Bronchial epithelial cell (primary cell): ENCODE results near the gene MGAT5B. TPM values are rescaled to one million over a fixed set of nuclear protein-coding genes. Genes with fewer than 3 reads are reported as not detected.

Experiments used
- DNase-seq: peaks from one replicate; pipeline ENCODE4 v3.0.0-alpha.2; 2010; ENCODE audit warnings: low read depth
- FAIRE-seq: peaks from 2 replicates; lab custom pipeline; 2011; peaks lifted over from hg19 to GRCh38; lab: Jason Lieb, UNC
- H3K27me3 ChIP-seq: 2 replicates; pipeline ENCODE4 v1.5.1; 2011; ENCODE audit warnings: low read length; ENCODE audit not compliant: control insufficient read depth, insufficient read depth
- H3K36me3 ChIP-seq: 2 replicates; pipeline ENCODE4 v1.5.1; 2011; ENCODE audit warnings: low read length; ENCODE audit not compliant: control insufficient read depth, insufficient read depth
- H3K4me3 ChIP-seq: 2 replicates; pipeline ENCODE4 v1.5.1; 2011; ENCODE audit warnings: mild to moderate bottlenecking, low read depth, low read length, control low read depth
- CTCF ChIP-seq: IDR thresholded peaks from 2 replicates; pipeline ENCODE4 v1.5.1; 2011; ENCODE audit warnings: mild to moderate bottlenecking, moderate library complexity, low read length, control low read depth, inconsistent platforms; ENCODE audit not compliant: insufficient read depth, severe bottlenecking
- total RNA-seq: library from RNA; depleted of rRNA; stranded (reverse); fragments of >200 nt; gene quantifications from 2 replicates; pipeline ENCODE4 v1.2.1, GENCODE V29; 2014

The MGAT5B gene
- total RNA-seq, 1 donor from 2014 or later: not detected

- H3K27me3 ChIP-seq: no peaks in the 10 kb centered on the region
- H3K4me3 ChIP-seq: no peak overlapping the region
- DNase-seq (no peak), FAIRE-seq (no peak)
- no peak for TF ChIP-seq CTCF
- H3K36me3 ChIP-seq: no peaks in the 10 kb centered on the region
Observed at GRCh38 chr17:76826330-76827068, 41.7 kb upstream of the MGAT5B start.

DNA sequence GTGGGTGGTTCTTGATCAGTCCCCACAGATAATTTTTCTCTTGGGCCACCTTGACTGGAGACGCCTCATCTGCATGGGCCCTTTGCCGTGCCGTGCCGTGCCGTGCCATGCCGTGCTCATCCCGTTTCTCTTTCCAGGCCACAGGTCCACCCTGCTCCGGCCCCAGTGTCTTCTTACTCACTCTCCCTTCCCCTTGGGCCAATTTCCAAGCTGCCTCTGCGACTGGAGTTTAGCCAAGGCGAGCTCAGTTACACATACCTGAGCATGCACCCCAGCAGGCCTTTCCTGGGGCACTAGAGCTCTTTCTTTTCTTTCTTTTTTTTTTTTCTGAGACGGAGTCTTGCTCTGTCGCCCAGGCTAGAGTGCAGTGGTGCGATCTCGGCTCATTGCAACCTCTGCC, 40.5 kb upstream of the MGAT5B start:
- TF ChIP-seq CTCF: no peak
- Histone ChIP-seq H3K4me3 (no peak overlapping the region), H3K27me3 (no peaks in the 10 kb centered on the region), H3K36me3 (no peaks in the 10 kb centered on the region)
- no peak for DNase-seq
- FAIRE-seq: no peak

- FAIRE-seq (no peak), DNase-seq (no peak)
- no peak overlapping the region for H3K4me3 ChIP-seq
- H3K27me3 ChIP-seq: peaks cover 3% of the 10 kb centered on the region
- no peak for TF ChIP-seq CTCF
- H3K36me3 ChIP-seq: no peaks in the 10 kb centered on the region
Observed at GRCh38 chr17:76830987-76831715, 37.1 kb upstream of the MGAT5B start.

- Histone ChIP-seq H3K36me3 (no peaks in the 10 kb centered on the region), H3K27me3 (peaks cover 3% of the 10 kb centered on the region), H3K4me3 (no peak overlapping the region)
- no peak for TF ChIP-seq CTCF
- no peak for DNase-seq
- FAIRE-seq: no peak
Observed at GRCh38 chr17:76833034-76833644, 35.1 kb upstream of the MGAT5B start.

- H3K27me3 ChIP-seq: peaks cover 3% of the 10 kb centered on the region
- TF ChIP-seq CTCF: no peak
- no peak overlapping the region for H3K4me3 ChIP-seq
- no peak for FAIRE-seq
- DNase-seq: no peak
- no peaks in the 10 kb centered on the region for H3K36me3 ChIP-seq
Observed at GRCh38 chr17:76833747-76834146, 34.5 kb upstream of the MGAT5B start.
